ENCODE data around the gene PRR19.
"Not testable (repeated sequence)": the region's sequence is repeated elsewhere in the genome, so short reads cannot be mapped to it uniquely, and the experiment has no call there.

Gene PRR19

GRCh38 chr19:42328106-42328505, 26.2 kb downstream of the PRR19 start:
- DNase-seq, result no peak

GRCh38 chr19:42328854-42329253, 26.9 kb downstream of the PRR19 start:
- DNase-seq, result no peak

GRCh38 chr19:42330241-42330711, 28.3 kb downstream of the PRR19 start:
- peak; percentile 74 for DNase-seq

GRCh38 chr19:42331333-42331732, 29.4 kb downstream of the PRR19 start:
- DNase-seq, result not testable (repeated sequence)

- no peak for DNase-seq
These were observed 30.1 kb downstream of the PRR19 start for GRCh38 chr19:42332059-42332458.

GRCh38 chr19:42333018-42333417, 31.1 kb downstream of the PRR19 start:
- DNase-seq, result no peak

GRCh38 chr19:42333975-42334696, 32.2 kb downstream of the PRR19 start:
- DNase-seq, result no peak

- DNase-seq, result no peak
These were observed 32.9 kb downstream of the PRR19 start for GRCh38 chr19:42334697-42335373.

GRCh38 chr19:42335374-42335936, 33.5 kb downstream of the PRR19 start:
- DNase-seq, result no peak

GRCh38 chr19:42335971-42336370, 34.0 kb downstream of the PRR19 start:
- DNase-seq, result no peak

- DNase-seq, result not testable (repeated sequence)
These were observed 37.4 kb downstream of the PRR19 start for GRCh38 chr19:42339126-42339860.

- DNase-seq, result not testable (repeated sequence)
These were observed 38.0 kb downstream of the PRR19 start for GRCh38 chr19:42339922-42340321.

GRCh38 chr19:42343344-42344110, 41.6 kb downstream of the PRR19 start:
- peak; percentile 8 for DNase-seq

- no peak for DNase-seq
These were observed 42.5 kb downstream of the PRR19 start for GRCh38 chr19:42344336-42344893.

- no peak for DNase-seq
These were observed 43.4 kb downstream of the PRR19 start for GRCh38 chr19:42345191-42345812.

GRCh38 chr19:42348211-42348610, 46.3 kb downstream of the PRR19 start:
- DNase-seq, result no peak

GRCh38 chr19:42349378-42350107, 47.6 kb downstream of the PRR19 start:
- DNase-seq, result no peak

- no peak for DNase-seq
These were observed 48.5 kb downstream of the PRR19 start for GRCh38 chr19:42350417-42350816.

- DNase-seq, result no peak
These were observed 49.3 kb downstream of the PRR19 start for GRCh38 chr19:42351079-42351735.
